HEK293 (cell line): ENCODE measurements around the gene CLASP1.

ENCODE experiments used
- CTCF ChIA-PET: fragments of 350-600 bp; formaldehyde crosslinking; extraction: SDS; loops from one replicate; lab custom pipeline; 2021; ENCODE audit warnings: antibody characterized with exemption; lab: Yijun Ruan, JAX
- POLR2A ChIA-PET: fragments of 300-600 bp; formaldehyde crosslinking; extraction: SDS; loops from one replicate; lab custom pipeline; 2020; ENCODE audit warnings: antibody characterized with exemption, inconsistent platforms; lab: Yijun Ruan, JAX
- H3K27ac ChIP-seq: fragments of 200-500 bp; sonication (Bioruptor generic); 2 replicates; pipeline ENCODE4 v1.5.1; 2014; ENCODE audit warnings: low read depth, low read length, control low read depth, inconsistent platforms; ENCODE audit errors: extremely low read depth
- H3K36me3 ChIP-seq, 2 experiments: fragments of 200-500 bp in 1 of 2; sonication (Bioruptor generic) in 1 of 2; 1 replicate in 1 of 2; 2 replicates in 1 of 2; pipeline ENCODE4 v1.5.1; 2014 to 2017; ENCODE audit warnings: inconsistent platforms in 2 of 2, low read length in 2 of 2; ENCODE audit not compliant: control insufficient read depth in 2 of 2, insufficient read depth in 1 of 2
- H3K4me1 ChIP-seq: fragments of 200-500 bp; sonication (Bioruptor generic); 2 replicates; pipeline ENCODE4 v1.5.1; 2014; ENCODE audit warnings: mild to moderate bottlenecking, low read length, inconsistent platforms; ENCODE audit not compliant: control insufficient read depth, insufficient read depth
- H3K4me3 ChIP-seq: 2 replicates; pipeline ENCODE4 v1.5.1; 2011; ENCODE audit warnings: low read depth, mild to moderate bottlenecking, control low read depth, low read length, moderate library complexity
- H3K9me3 ChIP-seq: fragments of 200-500 bp; sonication (Bioruptor generic); 2 replicates; pipeline ENCODE4 v1.5.1; 2014; ENCODE audit warnings: low read depth, low read length, inconsistent platforms; ENCODE audit not compliant: control insufficient read depth, insufficient read depth
- EGR2 ChIP-seq: fragments of 450-650 bp; formaldehyde crosslinking; IDR thresholded peaks from 2 replicates; pipeline ENCODE4 v1.5.1; 2016; ENCODE audit warnings: low read depth, missing biosample characterization, missing genetic modification characterization
- INSM2 ChIP-seq: fragments of 450-650 bp; formaldehyde crosslinking; IDR thresholded peaks from 2 replicates; pipeline ENCODE4 v1.5.1; 2016; ENCODE audit warnings: missing biosample characterization, missing genetic modification characterization
- KLF16 ChIP-seq: fragments of 450-650 bp; formaldehyde crosslinking; IDR thresholded peaks from 2 replicates; pipeline ENCODE4 v1.5.1; 2017; ENCODE audit warnings: missing biosample characterization, missing genetic modification characterization
- KLF7 ChIP-seq: fragments of 450-650 bp; formaldehyde crosslinking; IDR thresholded peaks from 2 replicates; pipeline ENCODE4 v1.5.1; 2016; ENCODE audit warnings: missing biosample characterization, missing genetic modification characterization, borderline replicate concordance
- PATZ1 ChIP-seq: fragments of 450-650 bp; formaldehyde crosslinking; IDR thresholded peaks from 2 replicates; pipeline ENCODE4 v1.5.1; 2016; ENCODE audit warnings: missing biosample characterization, missing genetic modification characterization
- PRDM1 ChIP-seq: fragments of 450-650 bp; formaldehyde crosslinking; IDR thresholded peaks from 2 replicates; pipeline ENCODE4; 2016; ENCODE audit warnings: missing biosample characterization, missing genetic modification characterization
- PRDM6 ChIP-seq: fragments of 450-650 bp; formaldehyde crosslinking; IDR thresholded peaks from 2 replicates; pipeline ENCODE4 v1.5.1; 2017; ENCODE audit warnings: missing biosample characterization, missing genetic modification characterization
- SCRT1 ChIP-seq: fragments of 450-650 bp; formaldehyde crosslinking; IDR thresholded peaks from 2 replicates; pipeline ENCODE4 v1.5.1; 2016; ENCODE audit warnings: missing biosample characterization, missing genetic modification characterization, borderline replicate concordance
- WT1 ChIP-seq: fragments of 450-650 bp; formaldehyde crosslinking; IDR thresholded peaks from 2 replicates; pipeline ENCODE4 v1.5.1; 2016; ENCODE audit warnings: missing biosample characterization, missing genetic modification characterization
- ZBTB44 ChIP-seq: fragments of 450-650 bp; IDR thresholded peaks from 2 replicates; pipeline ENCODE4 v1.5.1; 2018; ENCODE audit warnings: missing biosample characterization, mild to moderate bottlenecking, missing genetic modification characterization
- ZBTB6 ChIP-seq: fragments of 450-650 bp; formaldehyde crosslinking; IDR thresholded peaks from 2 replicates; pipeline ENCODE4 v1.5.1; 2017; ENCODE audit warnings: missing biosample characterization, missing genetic modification characterization
- ZNF112 ChIP-seq: fragments of 450-650 bp; formaldehyde crosslinking; IDR thresholded peaks from 2 replicates; pipeline ENCODE4 v1.5.0; 2017; ENCODE audit warnings: missing biosample characterization, missing genetic modification characterization
- ZNF133 ChIP-seq: fragments of 450-650 bp; formaldehyde crosslinking; IDR thresholded peaks from 2 replicates; pipeline ENCODE4 v1.5.1; 2016; ENCODE audit warnings: missing biosample characterization, missing genetic modification characterization
- ZNF146 ChIP-seq: fragments of 450-650 bp; formaldehyde crosslinking; IDR thresholded peaks from 2 replicates; pipeline ENCODE4 v1.5.1; 2016; ENCODE audit warnings: missing biosample characterization, missing genetic modification characterization
- ZNF148 ChIP-seq: fragments of 450-650 bp; formaldehyde crosslinking; IDR thresholded peaks from 2 replicates; pipeline ENCODE4 v1.5.0; 2017; ENCODE audit warnings: missing biosample characterization, missing genetic modification characterization, borderline replicate concordance
- ZNF174 ChIP-seq: fragments of 450-650 bp; formaldehyde crosslinking; IDR thresholded peaks from 2 replicates; pipeline ENCODE4 v1.5.0; 2017; ENCODE audit warnings: missing biosample characterization, mild to moderate bottlenecking, missing genetic modification characterization
- ZNF555 ChIP-seq: fragments of 450-650 bp; formaldehyde crosslinking; conservative IDR thresholded peaks from 2 replicates; pipeline ENCODE4 v1.5.1; 2017; ENCODE audit warnings: missing biosample characterization, mild to moderate bottlenecking, missing genetic modification characterization, inconsistent platforms
- ZNF707 ChIP-seq: fragments of 450-650 bp; formaldehyde crosslinking; IDR thresholded peaks from 2 replicates; pipeline ENCODE4 v1.5.1; 2016; ENCODE audit warnings: missing biosample characterization, missing genetic modification characterization
- ZNF747 ChIP-seq: fragments of 450-650 bp; formaldehyde crosslinking; IDR thresholded peaks from 2 replicates; pipeline ENCODE4 v1.5.1; 2016; ENCODE audit warnings: missing biosample characterization, missing genetic modification characterization

Gene CLASP1

GRCh38 chr2:121355488-121355887 is 293.8 kb downstream of the CLASP1 start:
- no peaks in the 10 kb centered on the region for H3K9me3 ChIP-seq
- POLR2A ChIA-PET: interaction anchor here (1.2 kb wide), 1 partner anchor 260 kb away, joined by 7 read pairs; no protein-coding TSS in a partner anchor
- no peak overlapping the region for H3K4me3 ChIP-seq
- H3K4me1 ChIP-seq: peaks cover 3% of the 10 kb centered on the region; the same call in 1 of the 2 replicates
- H3K27ac ChIP-seq: no peak overlapping the region
- TF ChIP-seq KLF16 (no peak), SCRT1 (tag by site-specific recombination) (no peak), ZNF174 (tag by site-specific recombination) (no peak), ZBTB44 (tag by site-specific recombination) (no peak), ZNF555 (tag by site-specific recombination) (no peak), ZNF747 (tag by site-specific recombination) (no peak), ZBTB6 (tag by site-specific recombination) (no peak), PATZ1 (tag by site-specific recombination) (no peak), KLF7 (tag by site-specific recombination) (no peak)
- TF ChIP-seq, all 188 proteins: peak for 0
- CTCF ChIA-PET: interaction anchor here (0.7 to 7.3 kb wide), 37 partner anchors 10 to 924 kb away, joined by 3 to 128 read pairs (median 4); no protein-coding TSS in a partner anchor
- H3K36me3 ChIP-seq: peaks cover 5 to 73% of the 10 kb centered on the region in 2 experiments

GRCh38 chr2:121351521-121352318 is 297.5 kb downstream of the CLASP1 start:
- H3K9me3 ChIP-seq: no peaks in the 10 kb centered on the region
- H3K27ac ChIP-seq: no peak overlapping the region
- no peak overlapping the region for H3K4me3 ChIP-seq
- H3K4me1 ChIP-seq: peaks cover 3% of the 10 kb centered on the region; the same call in 1 of the 2 replicates
- TF ChIP-seq WT1 (tag by site-specific recombination) (no peak), EGR2 (tag by site-specific recombination) (no peak)
- ChIA-PET POLR2A (no interaction called here), CTCF (interaction anchor here (1.1 to 7.3 kb wide), 4 partner anchors 224 to 367 kb away, joined by 3 to 95 read pairs (median 12); no protein-coding TSS in a partner anchor)
- H3K36me3 ChIP-seq: peaks cover 5 to 87% of the 10 kb centered on the region in 2 experiments

- no peak overlapping the region for H3K27ac ChIP-seq
- CTCF ChIA-PET: interaction anchor here (0.7 to 0.8 kb wide), 2 partner anchors 54 to 784 kb away, joined by 3 to 4 read pairs; no protein-coding TSS in a partner anchor
- POLR2A ChIA-PET: no interaction called here
- no peak for TF ChIP-seq ZNF707 (tag by site-specific recombination)
- no peak for TF ChIP-seq ZNF112 (tag by site-specific recombination)
- no peak for TF ChIP-seq INSM2 (tag by site-specific recombination)
- TF ChIP-seq PRDM1 (tag by site-specific recombination): no peak
- TF ChIP-seq ZNF146 (tag by site-specific recombination): no peak
- no peak for TF ChIP-seq PRDM6 (tag by site-specific recombination)
- no peak for TF ChIP-seq ZNF148
- TF ChIP-seq ZNF133 (tag by site-specific recombination): no peak
Observed at GRCh38 chr2:121350890-121351289, 298.4 kb downstream of the CLASP1 start.

More at GRCh38 chr2:121350890-121351289, 298.4 kb downstream of the CLASP1 start:
- H3K9me3 ChIP-seq: no peaks in the 10 kb centered on the region
- H3K4me1 ChIP-seq: peaks cover 3% of the 10 kb centered on the region; the same call in 1 of the 2 replicates
- H3K36me3 ChIP-seq: peaks cover 5 to 94% of the 10 kb centered on the region in 2 experiments
- no peak overlapping the region for H3K4me3 ChIP-seq
